A673 (cell line): ENCODE measurements around the gene RGS13. TPM values are rescaled to one million over a fixed set of nuclear protein-coding genes. Genes with fewer than 3 reads are reported as not detected.

Source experiments
- BruUV-seq: library from RNA; stranded (reverse); fragments of 400-500 nt; replicated peaks from 2 replicates; lab custom pipeline; 2021; lab: Mats Ljungman, UMichigan
- CTCF ChIA-PET: fragments of 300-600 bp; sonication (Branson Sonifier 250); formaldehyde crosslinking; loops from one replicate; lab custom pipeline; 2022; ENCODE audit warnings: antibody characterized with exemption; lab: Charles Lee
- POLR2A ChIA-PET: fragments of 300-600 bp; sonication (Branson Sonifier 250); formaldehyde crosslinking; loops from one replicate; lab custom pipeline; 2022; ENCODE audit warnings: antibody characterized with exemption; ENCODE audit not compliant: low non-redundant PET; lab: Charles Lee
- DNase-seq: peaks from one replicate; pipeline ENCODE4 v3.0.0-alpha.2; 2015; ENCODE audit warnings: low spot score
- H3K27ac ChIP-seq: fragments of 200-600 bp; sonication (generic); 2 replicates; pipeline ENCODE4 v1.5.1; 2016; ENCODE audit warnings: mixed run types, low read depth, mild to moderate bottlenecking, mixed read lengths, antibody characterized with exemption, low read length; ENCODE audit not compliant: poor library complexity, severe bottlenecking
- H3K27me3 ChIP-seq: fragments of 200-600 bp; sonication (generic); replicated peaks from 2 replicates; pipeline ENCODE4 v1.6.1; 2017; ENCODE audit warnings: mixed run types, low read depth, mild to moderate bottlenecking, mixed read lengths, antibody characterized with exemption, low read length; ENCODE audit not compliant: insufficient read depth, poor library complexity
- H3K36me3 ChIP-seq: fragments of 200-600 bp; sonication (generic); 2 replicates; pipeline ENCODE4 v1.6.1; 2016; ENCODE audit warnings: mixed run types, mild to moderate bottlenecking, mixed read lengths, antibody characterized with exemption, low read length; ENCODE audit not compliant: insufficient read depth, poor library complexity, severe bottlenecking
- H3K4me1 ChIP-seq: fragments of 200-600 bp; sonication (generic); 2 replicates; pipeline ENCODE4 v1.6.1; 2017; ENCODE audit warnings: mixed run types, mild to moderate bottlenecking, mixed read lengths, antibody characterized with exemption, low read length; ENCODE audit not compliant: insufficient read depth, poor library complexity, severe bottlenecking
- H3K4me3 ChIP-seq: fragments of 200-600 bp; sonication (generic); 2 replicates; pipeline ENCODE4 v1.5.1; 2016; ENCODE audit warnings: low read depth, mixed run types, mild to moderate bottlenecking, mixed read lengths, low read length; ENCODE audit not compliant: poor library complexity, severe bottlenecking
- H3K9me3 ChIP-seq: fragments of 200-600 bp; sonication (generic); 2 replicates; pipeline ENCODE4 v1.6.1; 2016; ENCODE audit warnings: mixed run types, low read depth, mild to moderate bottlenecking, mixed read lengths, antibody characterized with exemption, low read length; ENCODE audit not compliant: poor library complexity, severe bottlenecking
- CTCF ChIP-seq: fragments of 300-800, 200-600 bp; sonication (generic); conservative IDR thresholded peaks from 2 replicates; pipeline ENCODE4 v1.5.1; 2017; ENCODE audit warnings: low read depth, mild to moderate bottlenecking, antibody characterized with exemption, low read length, moderate library complexity, mixed read lengths
- EZH2 ChIP-seq: fragments of 200-600 bp; sonication (generic); IDR thresholded peaks from 2 replicates; pipeline ENCODE4 v1.6.1; 2017; ENCODE audit warnings: borderline replicate concordance, low read depth, mild to moderate bottlenecking, mixed read lengths, antibody characterized with exemption, low read length; ENCODE audit not compliant: poor library complexity, severe bottlenecking
- intact Hi-C: fragments of 100-400 bp; cut with micrococcal nuclease; formaldehyde crosslinking; loops from one replicate; pipeline ENCODE4 v1.10.0; 2022; ENCODE audit not compliant: unreplicated experiment
- total RNA-seq: library from RNA; stranded (reverse); gene quantifications from 2 replicates; pipeline ENCODE4 v1.2.3, GENCODE V29; 2021

RGS13 gene
- total RNA-seq, 1 experiment from 2014 or later, result not detected

GRCh38 chr1:192603218-192603787 lies 32.6 kb upstream of the RGS13 start:
- DNase-seq, result no peak
- CTCF ChIA-PET, result no interaction called here
- peaks cover 40% of the 10 kb centered on the region for H3K4me1 ChIP-seq
- BruUV-seq, result no TSS peak
- no peaks in the 10 kb centered on the region for H3K27me3 ChIP-seq
- no peak overlapping the region for H3K4me3 ChIP-seq
- TF ChIP-seq CTCF (no peak), EZH2 (no peak)
- no peak overlapping the region for H3K27ac ChIP-seq
- H3K36me3 ChIP-seq, result no peaks in the 10 kb centered on the region
- no peaks in the 10 kb centered on the region for H3K9me3 ChIP-seq
- intact Hi-C loops, result no loop called here
- POLR2A ChIA-PET, result no interaction called here

GRCh38 chr1:192604979-192605620 lies 30.8 kb upstream of the RGS13 start:
- Histone ChIP-seq H3K4me1 (peaks cover 40% of the 10 kb centered on the region), H3K36me3 (no peaks in the 10 kb centered on the region), H3K4me3 (no peak overlapping the region), H3K27me3 (no peaks in the 10 kb centered on the region), H3K27ac (no peak overlapping the region), H3K9me3 (no peaks in the 10 kb centered on the region)
- TF ChIP-seq EZH2 (no peak), CTCF (no peak)
- no peak for DNase-seq
- intact Hi-C loops, result no loop called here
- ChIA-PET POLR2A (no interaction called here), CTCF (no interaction called here)
- no TSS peak for BruUV-seq

GRCh38 chr1:192608671-192609070 lies 27.3 kb upstream of the RGS13 start:
- no peaks in the 10 kb centered on the region for H3K9me3 ChIP-seq
- TF ChIP-seq CTCF (no peak), EZH2 (no peak)
- H3K36me3 ChIP-seq, result no peaks in the 10 kb centered on the region
- no peak for DNase-seq
- no peak overlapping the region for H3K4me3 ChIP-seq
- intact Hi-C loops, result no loop called here
- ChIA-PET CTCF (interaction anchor here (0.6 kb wide), 1 partner anchor 135 kb away, joined by 3 read pairs; no protein-coding TSS in a partner anchor), POLR2A (no interaction called here)
- BruUV-seq, result no TSS peak
- no peaks in the 10 kb centered on the region for H3K27me3 ChIP-seq
- H3K4me1 ChIP-seq, result peaks cover 34% of the 10 kb centered on the region
- no peak overlapping the region for H3K27ac ChIP-seq
